MCF 10A (cell line): ENCODE measurements around the gene DCST1. TPM values are rescaled to one million over a fixed set of nuclear protein-coding genes. Genes with fewer than 3 reads are reported as not detected.

Experiments
- BruUV-seq: library from RNA; stranded (reverse); fragments of 400-500 nt; replicated peaks from 2 replicates; lab custom pipeline; 2021; lab: Mats Ljungman, UMichigan
- CTCF ChIA-PET: fragments of 300-600 bp; sonication (Branson Sonifier 250); formaldehyde crosslinking; extraction: SDS; loops from one replicate; lab custom pipeline; 2021; ENCODE audit warnings: antibody characterized with exemption, inconsistent platforms; lab: Yijun Ruan, JAX
- POLR2A ChIA-PET: fragments of 300-600, 350-650 bp; sonication (Branson Sonifier 250); formaldehyde crosslinking; extraction: SDS; loops from one replicate; lab custom pipeline; 2020; ENCODE audit warnings: antibody characterized with exemption, inconsistent platforms; lab: Yijun Ruan, JAX
- DNase-seq: peaks from one replicate; pipeline ENCODE4 v3.0.0-alpha.2; 2018; ENCODE audit not compliant: unreplicated experiment
- H3K27ac Mint-ChIP-seq: one replicate; pipeline ENCODE4 v1.8.0; 2022; ENCODE audit warnings: mild to moderate bottlenecking, low read depth, mixed read lengths; ENCODE audit not compliant: unreplicated experiment
- H3K27me3 Mint-ChIP-seq: one replicate; pipeline ENCODE4 v1.8.0; 2022; ENCODE audit warnings: mixed read lengths; ENCODE audit not compliant: insufficient read depth, unreplicated experiment
- H3K36me3 Mint-ChIP-seq: one replicate; pipeline ENCODE4 v1.8.0; 2022; ENCODE audit warnings: mild to moderate bottlenecking, moderate library complexity, mixed read lengths; ENCODE audit not compliant: insufficient read depth, unreplicated experiment
- H3K4me1 Mint-ChIP-seq: one replicate; pipeline ENCODE4 v1.8.0; 2022; ENCODE audit warnings: mixed read lengths; ENCODE audit not compliant: insufficient read depth, unreplicated experiment
- H3K4me3 Mint-ChIP-seq: one replicate; pipeline ENCODE4 v1.8.0; 2022; ENCODE audit warnings: mild to moderate bottlenecking, moderate library complexity, mixed read lengths; ENCODE audit not compliant: unreplicated experiment
- H3K9me3 Mint-ChIP-seq: one replicate; pipeline ENCODE4 v1.8.0; 2022; ENCODE audit warnings: mixed read lengths; ENCODE audit not compliant: unreplicated experiment
- CTCF ChIP-seq: fragments of 200-600 bp; IDR thresholded peaks from one replicate; pipeline ENCODE4 v1.8.0; 2022; ENCODE audit warnings: antibody characterized with exemption, mild to moderate bottlenecking; ENCODE audit not compliant: unreplicated experiment
- intact Hi-C: fragments of 100-400 bp; cut with micrococcal nuclease; formaldehyde crosslinking; loops from 2 replicates; pipeline ENCODE4 v1.14.1; 2022
- total RNA-seq: library from RNA; stranded (reverse); gene quantifications from 2 replicates; pipeline ENCODE4 v1.2.3, GENCODE V29; 2022

DCST1 gene
- total RNA-seq, 1 experiment from 2014 or later: 0.21 TPM

GRCh38 chr1:155032886-155033285, 738 bp upstream of the DCST1 start:
- Mint-ChIP-seq H3K36me3 (no peaks in the 10 kb centered on the region), H3K4me1 (peaks cover 15% of the 10 kb centered on the region), H3K9me3 (no peaks in the 10 kb centered on the region), H3K4me3 (no peak overlapping the region), H3K27ac (no peak overlapping the region), H3K27me3 (no peaks in the 10 kb centered on the region)
- POLR2A ChIA-PET: interaction anchor here (9.7 kb wide), 1 partner anchor 14 kb away, joined by 275 read pairs; no protein-coding TSS in a partner anchor
- CTCF ChIA-PET: interaction anchor here (0.6 to 1.1 kb wide), 4 partner anchors 11 to 16 kb away, joined by 3 to 5 read pairs (median 4); no protein-coding TSS in a partner anchor
- no TSS peak for BruUV-seq
- no peak for TF ChIP-seq CTCF
- no peak for DNase-seq
- intact Hi-C loops: no loop called here

DNA sequence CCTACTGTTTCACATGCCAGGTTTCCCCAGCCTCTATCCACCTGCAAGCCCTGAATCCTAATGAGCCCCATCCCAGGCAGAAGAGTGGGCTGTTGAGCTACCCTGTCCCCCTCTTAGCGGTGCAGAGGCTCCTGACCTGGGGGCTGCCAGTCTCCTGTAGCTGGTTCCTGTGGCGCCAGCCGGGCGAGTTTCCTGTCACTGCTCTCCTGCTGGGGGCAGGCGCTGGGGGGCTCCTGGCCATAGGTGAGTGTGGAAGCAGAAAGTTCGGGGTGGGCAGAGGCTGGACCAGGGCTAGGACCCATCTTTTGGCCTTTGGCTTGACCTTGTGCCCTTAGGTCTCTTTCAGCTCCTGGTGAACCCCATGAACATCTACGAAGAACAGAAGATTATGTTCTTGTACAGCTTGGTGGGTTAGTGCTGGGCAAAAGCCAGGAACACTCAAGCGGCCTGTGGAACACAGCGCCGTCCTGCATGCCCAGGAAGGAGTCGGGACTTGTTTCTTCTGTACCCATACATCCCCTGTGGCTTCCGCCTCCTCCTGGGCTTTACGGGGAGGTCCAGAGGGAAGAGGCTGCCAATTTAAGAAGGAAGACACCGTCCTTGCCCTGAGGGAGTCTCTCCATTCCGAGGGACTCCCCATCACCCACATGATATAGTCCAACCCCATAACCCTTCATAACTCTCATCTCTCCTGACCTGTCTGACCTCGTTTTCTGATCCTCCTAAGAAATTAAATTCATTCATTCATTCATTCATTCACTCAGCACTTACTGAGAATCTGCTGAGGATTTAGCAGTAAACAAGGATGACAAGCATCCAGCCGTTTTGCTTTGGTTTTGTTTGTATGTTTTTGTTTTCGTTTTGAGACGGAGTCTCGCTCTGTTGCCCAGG, 939 bp downstream of the DCST1 start:
- POLR2A ChIA-PET: interaction anchor here (1.2 to 9.7 kb wide), 2 partner anchors 15 to 31 kb away, joined by 4 to 275 read pairs; no protein-coding TSS in a partner anchor
- Mint-ChIP-seq H3K27me3 (no peaks in the 10 kb centered on the region), H3K36me3 (no peaks in the 10 kb centered on the region), H3K4me3 (no peak overlapping the region), H3K9me3 (no peaks in the 10 kb centered on the region), H3K27ac (no peak overlapping the region), H3K4me1 (peaks cover 32% of the 10 kb centered on the region)
- intact Hi-C loops: no loop called here
- DNase-seq: no peak
- CTCF ChIA-PET: interaction anchor here (0.6 to 2.5 kb wide), 8 partner anchors 11 to 81 kb away, joined by 3 to 12 read pairs (median 3); no protein-coding TSS in a partner anchor
- no peak for TF ChIP-seq CTCF
- no TSS peak for BruUV-seq

DNA sequence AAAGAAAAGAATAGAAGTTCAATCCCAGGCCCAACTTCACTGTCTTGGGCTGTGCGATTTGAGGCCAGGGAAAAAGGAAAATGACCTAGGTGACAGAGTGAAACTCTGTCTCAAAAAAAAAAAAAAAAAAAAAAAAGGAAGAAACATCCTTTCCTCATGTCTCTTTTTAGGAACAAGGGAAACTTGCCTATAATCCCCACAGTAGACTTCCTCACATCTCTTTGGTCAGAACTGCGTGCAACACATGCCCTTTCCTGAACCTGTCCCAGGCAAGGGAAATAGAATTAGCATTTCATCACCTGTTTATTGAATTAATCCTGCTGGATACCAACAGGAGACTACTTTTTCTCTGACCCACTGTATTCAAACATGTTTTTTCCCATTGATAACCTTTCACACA, 2.3 kb downstream of the DCST1 start:
- Mint-ChIP-seq H3K9me3 (no peaks in the 10 kb centered on the region), H3K27me3 (no peaks in the 10 kb centered on the region), H3K27ac (no peak overlapping the region), H3K4me1 (peaks cover 33% of the 10 kb centered on the region), H3K36me3 (no peaks in the 10 kb centered on the region), H3K4me3 (no peak overlapping the region)
- ChIA-PET POLR2A (interaction anchor here (0.7 to 9.7 kb wide), 3 partner anchors 17 to 65 kb away, joined by 3 to 275 read pairs (median 5); partner anchors contain the start of gene SHC1), CTCF (interaction anchor here (2.5 to 23.3 kb wide), 2 partner anchors 9 to 19 kb away, joined by 12 to 390 read pairs; no protein-coding TSS in a partner anchor)
- intact Hi-C loops: no loop called here
- no peak for TF ChIP-seq CTCF
- no TSS peak for BruUV-seq
- no peak for DNase-seq

DNA sequence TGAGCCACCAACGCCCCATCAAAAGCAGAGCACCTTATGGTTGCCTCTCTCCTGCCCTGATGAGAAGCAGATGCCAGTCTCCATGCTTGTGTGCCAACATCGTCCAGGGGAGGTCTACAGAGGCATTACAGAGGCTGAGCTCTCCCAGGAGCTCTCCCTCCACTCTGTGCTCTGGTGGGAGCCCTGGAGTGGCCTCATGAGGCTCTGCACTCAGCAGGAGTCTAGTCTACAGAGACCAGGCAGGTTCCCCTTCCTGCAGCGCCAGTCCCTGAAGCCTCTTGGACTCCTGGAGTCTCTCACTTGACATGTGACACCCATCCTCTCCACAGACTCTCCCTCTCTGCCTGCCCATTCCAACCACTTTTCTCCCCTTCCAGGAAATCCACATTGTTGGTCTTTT, 3.4 kb downstream of the DCST1 start:
- CTCF ChIA-PET: interaction anchor here (0.5 to 23.3 kb wide), 7 partner anchors 9 to 54 kb away, joined by 3 to 390 read pairs (median 4); partner anchors contain the start of genes ADAM15 and EFNA4
- BruUV-seq: no TSS peak
- H3K4me1 Mint-ChIP-seq: peaks cover 33% of the 10 kb centered on the region
- H3K9me3 Mint-ChIP-seq: no peaks in the 10 kb centered on the region
- H3K36me3 Mint-ChIP-seq: no peaks in the 10 kb centered on the region
- no peak for DNase-seq
- intact Hi-C loops: no loop called here
- TF ChIP-seq CTCF: no peak
- no peaks in the 10 kb centered on the region for H3K27me3 Mint-ChIP-seq
- POLR2A ChIA-PET: interaction anchor here (0.6 to 9.7 kb wide), 16 partner anchors 10 to 1341 kb away, joined by 3 to 275 read pairs (median 13); partner anchors contain the start of genes CKS1B, FLAD1, LENEP and PBXIP1
- no peak overlapping the region for H3K4me3 Mint-ChIP-seq
- peak overlapping the region; percentile 79 for H3K27ac Mint-ChIP-seq
